DMS153 treated with DMSO at 0.1 percent for 48 hours (cell line): Measurements from ENCODE around the gene FBXW11.

Source experiments
- DNase-seq: peaks from one replicate; lab custom pipeline; 2025; ENCODE audit not compliant: unreplicated experiment; lab: John Stamatoyannopoulos, UW

FBXW11 gene

GRCh38 chr5:171872666-171873065 is 133.8 kb downstream of the FBXW11 start:
- no peak for DNase-seq

DNA sequence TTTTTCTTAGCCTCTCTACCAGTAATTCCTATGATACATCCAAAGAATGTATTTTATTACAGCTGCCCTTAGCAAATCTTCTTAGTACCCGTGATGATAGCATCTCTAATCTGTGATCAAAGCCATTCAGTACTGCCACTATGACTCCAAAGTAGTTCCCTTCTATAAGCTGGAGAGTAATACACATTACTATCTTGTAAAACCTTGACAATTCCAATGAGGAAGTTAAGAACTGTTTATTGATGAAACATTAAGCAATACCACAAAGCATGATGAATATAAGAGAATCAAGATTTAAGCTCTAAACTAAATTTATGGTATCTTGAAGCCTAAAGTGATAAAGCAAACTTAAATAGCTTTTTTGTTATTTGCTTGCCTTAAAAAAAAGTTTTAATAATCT is 134.7 kb downstream of the FBXW11 start:
- DNase-seq = no peak

GRCh38 chr5:171869956-171870355 is 136.5 kb downstream of the FBXW11 start:
- no peak for DNase-seq

DNA sequence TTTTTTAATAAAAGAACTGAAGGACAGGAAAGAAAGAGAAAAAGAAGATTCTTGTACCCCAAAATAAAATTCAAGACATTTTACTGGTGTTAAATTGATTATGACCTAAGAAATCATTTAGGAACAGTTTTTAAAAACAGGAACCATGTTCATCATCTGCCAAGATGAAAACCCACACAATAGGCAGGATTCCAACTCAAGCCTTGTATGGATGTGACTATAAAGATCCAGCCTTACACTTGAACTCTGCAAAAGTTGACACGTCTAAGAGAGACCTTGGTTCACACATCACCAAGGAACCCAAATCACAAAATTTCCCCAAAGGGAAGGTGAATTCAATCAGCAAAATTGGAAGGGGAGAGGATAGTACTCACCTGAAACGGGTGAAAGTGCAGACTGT is 138.2 kb downstream of the FBXW11 start:
- no peak for DNase-seq

DNA sequence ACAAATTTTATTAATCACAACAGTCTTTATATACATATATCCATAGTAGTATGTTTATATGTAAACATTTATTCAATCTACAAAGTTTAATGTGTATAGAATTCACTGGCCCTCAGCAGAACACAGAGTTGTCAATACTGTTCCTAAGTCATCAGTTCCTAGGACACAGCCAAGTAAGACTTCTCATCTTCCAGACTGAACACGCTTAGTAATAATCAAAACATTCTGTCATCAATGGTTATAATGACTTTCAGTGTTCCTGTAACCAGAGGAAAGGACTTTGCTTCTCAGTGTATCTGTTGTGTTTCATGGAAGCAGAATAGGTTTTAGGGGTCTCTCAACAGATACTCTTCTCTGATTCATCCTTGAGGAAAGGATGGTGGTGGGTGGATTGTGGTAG is 138.7 kb downstream of the FBXW11 start:
- DNase-seq = no peak

DNA sequence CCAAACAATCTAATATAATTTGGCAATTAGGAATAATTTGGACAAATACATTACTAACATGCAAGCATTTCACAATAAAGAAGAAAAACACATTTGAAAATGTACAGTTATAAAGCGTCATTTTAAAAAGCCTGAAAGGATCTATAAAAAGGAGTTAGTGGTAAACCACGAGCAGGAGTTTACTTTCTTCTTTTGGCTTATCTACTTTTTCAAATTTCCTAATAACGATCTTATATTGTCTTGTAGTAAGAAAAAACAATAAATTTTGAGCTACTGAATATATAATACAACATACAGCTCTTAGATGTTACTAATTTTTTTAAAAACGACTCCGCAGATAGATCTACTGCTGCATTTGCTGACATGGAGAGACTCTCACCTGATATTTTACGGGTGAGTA is 141.0 kb downstream of the FBXW11 start:
- DNase-seq = no peak

DNA sequence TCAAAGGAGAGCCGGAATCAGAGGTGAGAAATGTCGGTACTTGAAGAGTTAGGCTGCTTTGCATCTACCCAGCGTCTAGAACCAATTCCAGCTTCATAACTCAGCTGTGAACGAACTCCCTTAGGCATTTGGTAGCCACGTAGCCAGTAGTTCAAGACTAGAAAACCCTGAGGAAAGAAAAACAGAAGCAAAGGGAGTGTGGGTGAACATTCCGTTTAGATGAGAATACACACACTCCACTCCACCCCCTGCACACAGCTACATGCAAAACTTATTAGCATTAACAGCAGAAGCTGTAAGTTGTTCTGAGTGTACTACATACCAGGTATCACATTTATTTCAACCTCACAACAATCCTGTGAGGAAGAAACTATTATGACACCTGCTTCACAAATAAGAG is 142.5 kb downstream of the FBXW11 start:
- DNase-seq = no peak

DNA sequence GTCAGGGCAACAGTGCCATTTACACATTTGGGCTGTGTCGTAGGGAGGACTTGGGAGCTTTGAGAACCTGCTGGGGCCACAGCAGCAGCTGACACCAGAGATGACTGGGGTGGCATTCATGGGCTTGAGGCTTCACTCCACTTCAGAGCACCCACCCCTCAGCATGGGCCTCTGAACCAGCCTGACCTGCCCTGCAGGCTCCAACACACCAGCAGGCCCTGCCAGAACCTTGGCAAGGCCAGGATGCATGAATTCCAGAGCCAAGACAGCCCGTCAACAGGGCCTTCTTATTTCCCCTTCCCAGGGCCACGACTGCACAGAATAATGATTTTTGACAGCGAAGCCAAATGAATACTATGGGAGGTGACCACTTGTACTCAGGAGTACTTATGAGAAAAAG is 143.8 kb downstream of the FBXW11 start:
- no peak for DNase-seq

DNA sequence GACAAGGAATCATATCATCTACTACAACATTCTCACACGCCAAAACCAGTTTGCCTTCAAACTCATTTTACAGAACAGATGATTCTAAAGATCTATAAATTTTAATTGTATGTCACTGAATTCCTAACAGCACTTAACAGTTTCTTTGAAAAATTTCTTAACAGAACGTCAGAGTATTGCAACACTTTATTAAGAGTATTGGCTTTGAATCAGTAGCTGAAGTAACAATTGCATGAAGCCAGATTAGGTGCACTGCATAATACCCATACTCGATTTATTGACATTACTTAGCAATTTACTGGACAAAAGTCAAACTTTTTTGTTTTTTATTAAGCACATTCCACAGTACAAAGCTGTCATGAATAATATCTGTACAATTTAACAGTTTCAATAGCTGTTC is 145.1 kb downstream of the FBXW11 start:
- DNase-seq = no peak

DNA sequence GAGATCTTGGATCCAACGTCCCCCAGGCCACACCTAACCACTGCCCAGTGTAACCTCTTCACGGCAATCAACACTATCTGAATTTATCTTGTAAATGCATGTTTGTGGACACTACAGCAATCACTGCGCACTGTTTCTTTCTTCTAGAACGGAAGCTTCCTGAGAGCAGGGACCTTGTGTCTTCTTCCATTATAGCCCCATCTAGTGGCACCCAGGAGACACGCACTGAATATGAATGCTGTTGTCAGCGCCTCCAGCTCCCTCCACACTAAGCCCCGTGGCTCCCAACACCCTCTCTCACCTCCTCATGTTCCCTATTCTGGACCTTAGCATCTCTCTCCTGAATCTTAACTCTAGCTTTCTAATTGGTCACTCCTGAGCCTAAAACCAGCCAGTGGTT is 148.1 kb downstream of the FBXW11 start:
- DNase-seq = no peak

DNA sequence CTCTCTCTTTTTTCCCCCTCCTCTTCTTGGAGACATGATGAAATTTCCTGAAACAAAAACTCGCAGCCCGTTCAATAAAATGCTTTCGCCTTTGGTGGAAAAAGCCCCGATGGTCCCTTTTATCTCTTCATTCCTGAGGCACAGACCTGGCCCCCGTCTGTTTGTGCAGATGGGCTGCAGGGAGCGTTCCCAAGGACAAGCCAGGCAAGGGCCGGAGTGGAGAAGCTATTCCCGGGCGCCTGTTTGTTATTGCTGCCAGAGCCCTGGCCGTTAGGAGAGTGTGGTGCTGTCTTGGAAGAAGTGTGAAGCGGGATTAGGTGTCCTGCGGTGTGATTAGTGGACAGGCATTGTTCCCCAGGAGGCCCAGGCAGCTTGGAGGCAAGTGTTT is 149.0 kb downstream of the FBXW11 start:
- no peak for DNase-seq

DNA sequence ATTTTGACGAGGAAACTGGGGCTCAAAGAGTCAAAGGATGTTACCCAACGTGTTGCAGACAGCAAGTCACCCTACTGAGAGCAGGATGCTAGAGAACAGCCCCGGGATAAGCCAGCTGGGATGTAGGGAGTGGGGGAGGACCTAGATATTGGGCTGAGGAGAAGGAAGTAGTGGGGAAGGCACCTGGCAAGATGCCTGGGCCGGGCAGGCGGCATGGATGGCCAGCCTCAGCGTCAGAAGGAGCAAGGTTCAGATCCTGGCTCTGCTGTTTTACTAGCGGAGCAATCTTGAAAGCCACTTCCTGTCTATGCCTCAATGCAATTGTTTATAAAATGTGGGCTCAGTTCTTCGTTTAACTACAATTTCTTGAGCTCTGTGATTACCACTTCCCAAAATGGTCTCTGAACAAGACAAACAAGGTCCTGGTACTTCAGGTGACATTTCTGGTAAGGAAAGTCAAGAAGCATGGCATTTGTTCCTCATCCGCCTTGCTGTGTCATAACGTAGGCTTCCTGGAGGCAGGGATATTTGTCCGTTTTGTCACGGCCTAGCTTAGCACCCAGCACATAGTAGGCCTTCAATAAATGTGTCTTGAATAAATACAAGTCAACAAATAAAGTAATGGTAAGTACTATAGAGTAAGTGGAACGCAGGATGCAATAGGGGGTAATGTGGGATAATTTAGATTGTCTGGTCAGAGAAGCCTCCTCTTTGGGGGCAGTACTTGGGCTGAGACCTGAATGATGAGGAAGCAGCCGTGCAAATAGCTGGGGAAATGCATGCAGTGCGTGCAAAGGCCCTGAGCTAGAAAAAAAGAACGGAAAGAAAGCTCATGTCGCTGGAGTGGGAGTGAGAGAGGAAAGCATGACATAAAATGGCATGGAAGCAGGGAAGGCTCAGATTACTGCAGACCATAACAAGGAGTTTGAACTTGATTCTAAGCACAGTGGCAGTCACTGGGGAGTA is 150.4 kb downstream of the FBXW11 start:
- DNase-seq = no peak

DNA sequence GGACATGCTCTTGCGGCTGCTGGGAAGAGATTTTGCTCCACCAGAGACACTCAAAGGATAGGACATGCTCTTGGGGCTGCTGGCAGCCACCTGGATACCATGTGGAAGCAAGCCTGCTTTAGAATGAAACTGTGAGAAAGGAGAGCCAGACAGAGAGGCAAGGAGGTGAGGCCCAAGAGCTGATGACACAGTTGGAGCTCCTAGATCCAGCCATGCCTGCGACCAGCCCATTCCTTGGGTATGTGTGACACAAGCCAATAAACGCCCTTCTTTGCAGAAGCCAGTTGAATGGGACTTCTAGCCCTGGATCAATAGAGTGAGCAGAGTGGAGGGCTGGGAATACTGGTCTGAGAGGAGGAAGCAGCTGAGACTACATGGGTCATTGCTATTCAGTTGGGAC is 151.2 kb downstream of the FBXW11 start:
- DNase-seq = no peak

GRCh38 chr5:171852255-171852681 is 154.2 kb downstream of the FBXW11 start:
- no peak for DNase-seq

DNA sequence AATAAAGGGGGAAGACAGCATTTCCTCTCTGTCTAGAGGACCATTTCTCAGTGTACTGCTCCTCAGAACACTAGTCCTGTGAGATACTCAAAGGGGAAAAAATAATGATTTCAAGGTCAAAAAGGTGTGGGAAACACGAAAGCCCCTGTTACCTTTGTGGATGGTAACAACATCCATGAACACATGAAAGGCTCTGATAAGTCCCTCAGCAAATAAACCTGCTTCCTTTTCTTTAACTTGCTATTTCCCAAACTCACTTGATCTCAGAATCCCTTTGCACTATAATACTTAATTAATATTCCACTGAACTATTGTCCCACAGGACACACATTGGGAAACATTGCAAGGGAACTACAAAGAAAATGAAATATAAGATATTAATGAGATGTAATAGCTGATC is 155.2 kb downstream of the FBXW11 start:
- DNase-seq = no peak

GRCh38 chr5:171850324-171850947 is 156.0 kb downstream of the FBXW11 start:
- no peak for DNase-seq

- no peak for DNase-seq
Observed at GRCh38 chr5:171849585-171850323, 156.7 kb downstream of the FBXW11 start.

DNA sequence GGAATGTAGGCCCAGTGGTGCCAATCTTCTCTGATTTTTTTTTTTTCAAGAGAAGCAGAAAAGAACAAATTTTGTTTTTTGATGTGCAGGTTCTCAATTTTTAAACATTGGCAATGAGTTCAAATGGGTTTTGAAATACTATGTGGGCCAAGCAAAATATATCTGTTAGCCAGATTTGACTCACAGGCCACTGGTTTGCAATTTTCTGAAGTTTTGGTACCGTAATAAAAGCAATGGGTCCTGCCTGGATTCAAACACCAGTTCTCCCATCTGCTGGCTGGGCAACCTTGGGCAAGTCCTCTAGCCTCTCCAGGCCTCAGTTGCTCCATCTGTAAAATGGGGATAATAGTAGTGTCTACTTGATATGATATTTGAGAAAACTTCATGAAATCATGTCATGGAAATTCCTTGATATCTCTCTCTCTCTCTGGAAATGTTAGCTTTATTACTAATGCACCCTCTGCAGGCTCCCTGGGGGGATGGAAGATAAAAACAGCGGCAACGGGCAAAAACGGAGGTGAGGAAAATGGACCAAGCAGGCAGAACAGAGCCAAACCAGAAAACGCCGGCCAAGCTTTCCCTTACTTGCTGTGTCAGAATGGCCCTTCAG is 157.4 kb downstream of the FBXW11 start:
- no peak for DNase-seq

GRCh38 chr5:171848486-171848885 is 158.0 kb downstream of the FBXW11 start:
- DNase-seq = no peak

- DNase-seq = no peak
Observed at GRCh38 chr5:171848006-171848405, 158.4 kb downstream of the FBXW11 start.

DNA sequence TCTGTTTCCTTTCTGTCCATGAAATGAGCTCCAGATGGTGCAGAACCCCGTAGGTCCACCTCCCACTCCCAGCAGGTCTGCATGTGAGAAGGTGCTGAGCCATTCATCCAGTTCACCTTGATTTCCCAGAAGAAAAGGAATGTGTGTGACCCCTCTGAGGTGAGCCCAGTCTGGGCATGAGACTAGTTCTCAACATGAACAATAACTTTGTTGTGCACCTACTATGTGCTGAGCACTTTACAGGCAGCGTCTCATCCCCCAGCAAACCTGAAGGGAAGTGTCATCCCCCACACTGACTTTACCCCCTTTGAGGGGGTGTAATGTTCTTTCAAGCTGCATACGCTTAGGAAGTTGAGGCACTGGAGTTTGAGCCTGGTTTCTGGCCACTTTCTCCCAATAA is 159.4 kb downstream of the FBXW11 start:
- no peak for DNase-seq
